Transverse colon (tissue), 4 donors: ENCODE measurements around the gene TMEM11. TPM values are rescaled to one million over a fixed set of nuclear protein-coding genes. Genes with fewer than 3 reads are reported as not detected.

ENCODE experiments used
- DNase-seq: peaks from one replicate; pipeline ENCODE4 v3.0.0-alpha.2; 2019
- H3K27ac ChIP-seq, 4 donors: fragments of 200-600 bp; sonication (generic); 2 replicates each; pipeline ENCODE4 v1.5.1; 2016 to 2018; ENCODE audit warnings: inconsistent platforms in 4 of 4
- H3K27me3 ChIP-seq: fragments of 200-600 bp; sonication (generic); 2 replicates; pipeline ENCODE4 v1.5.1; 2017; ENCODE audit warnings: inconsistent platforms
- H3K36me3 ChIP-seq, 4 donors: fragments of 200-600 bp; sonication (generic); 2 replicates each; pipeline ENCODE4 v1.5.1; 2017 to 2019; ENCODE audit warnings: inconsistent platforms in 4 of 4
- H3K4me1 ChIP-seq, 4 donors: fragments of 200-600 bp; sonication (generic); 2 replicates each; pipeline ENCODE4 v1.5.1; 2017 to 2020; ENCODE audit warnings: inconsistent platforms in 4 of 4
- H3K4me3 ChIP-seq, 4 donors: fragments of 200-600 bp; sonication (generic); 1 replicate in 1 of 4; 2 replicates in 3 of 4; pipeline versions ENCODE4 v1.5.1 to v1.6.1; 2017 to 2019; ENCODE audit warnings: inconsistent platforms in 4 of 4
- H3K9me3 ChIP-seq, 2 donors: fragments of 200-600 bp; sonication (generic); 2 replicates each; pipeline ENCODE4 v1.5.1; 2017 to 2019; ENCODE audit warnings: inconsistent platforms in 2 of 2
- CTCF ChIP-seq, 5 experiments: fragments of 200-600 bp in 3 of 5; fragments of 450-650 bp in 2 of 5; sonication (generic) in 3 of 5; IDR thresholded peaks; 1 replicate in 2 of 5; 2 replicates in 3 of 5; pipeline ENCODE4 v1.5.1; 2016 to 2017; ENCODE audit warnings: antibody characterized with exemption in 5 of 5, inconsistent platforms in 3 of 5, mild to moderate bottlenecking in 2 of 5, moderate library complexity in 1 of 5
- EP300 ChIP-seq: sonication (generic); formaldehyde crosslinking; IDR thresholded peaks from one replicate; pipeline ENCODE4 v1.6.1; 2017; ENCODE audit warnings: antibody characterized with exemption, low read depth
- POLR2A ChIP-seq: fragments of 450-650 bp; IDR thresholded peaks from one replicate; pipeline ENCODE4 v1.6.1; 2016; ENCODE audit warnings: antibody characterized with exemption, mild to moderate bottlenecking, moderate library complexity
- POLR2AphosphoS5 ChIP-seq, 3 donors: sonication (generic); formaldehyde crosslinking; IDR thresholded peaks; one replicate each; pipeline ENCODE4 v1.6.1; 2016; ENCODE audit warnings: antibody characterized with exemption in 3 of 3
- WGBS, 2 donors: methylation state at CpG; one replicate each; pipeline ENCODE4 v1.1.5; 2018; ENCODE audit warnings: low coverage in 1 of 2; 5-methylcytosine and 5-hydroxymethylcytosine counted together
- in situ Hi-C, 4 donors: fragments of 200-750 bp; cut with MboI; loops; one replicate each; pipeline versions ENCODE4 v1.15.0 to v1.15.1; 2017; ENCODE audit warnings: low sequenced_read_pairs in 3 of 4, low pct_ligation_motif_present in 1 of 4, low pct_unique_long_range_greater_than_20kb in 1 of 4
- intact Hi-C: fragments of 100-400 bp; cut with DNase I; formaldehyde crosslinking; loops from one replicate; pipeline ENCODE4 v1.15.1; 2023; ENCODE audit warnings: low total_unique reads
- total RNA-seq, 4 donors: library from RNA; depleted of rRNA; stranded (reverse); fragments of >200 nt; gene quantifications; one replicate each; pipeline ENCODE4 v1.1.0, GENCODE V29; 2016

Gene TMEM11
- total RNA-seq, 4 donors from 2014 or later = 15.1 to 35.0 (median 24.5) TPM

- H3K9me3 ChIP-seq = no peaks in the 10 kb centered on the region
- 85% methylated on average over 24 of the region's 25 CpGs; no CpG with 5 or more reads in 1 of the 2 donors for WGBS, 2 donors
Observed at GRCh38 chr17:21240369-21241055, 26.6 kb upstream of the TMEM11 start.

GRCh38 chr17:21239680-21240368 is 25.9 kb upstream of the TMEM11 start:
- H3K4me3 ChIP-seq = no peak overlapping the region
- no peak for DNase-seq
- H3K4me1 ChIP-seq = no peaks in the 10 kb centered on the region
- TF ChIP-seq CTCF (IDR thresholded peaks at IDR 0.05) = peak; percentile 25 to 45 (median 43)
- no peak for TF ChIP-seq POLR2AphosphoS5 (IDR thresholded peaks at IDR 0.05)
- 79% methylated on average over 12 of the region's 12 CpGs; no CpG with 5 or more reads in 1 of the 2 donors for WGBS, 2 donors
- H3K9me3 ChIP-seq = no peaks in the 10 kb centered on the region
- in situ Hi-C loops (no loop called here), intact Hi-C loops (no loop called here)
- no peaks in the 10 kb centered on the region for H3K27me3 ChIP-seq
- H3K27ac ChIP-seq = no peak overlapping the region
- H3K36me3 ChIP-seq = no peaks in the 10 kb centered on the region

More at GRCh38 chr17:21240369-21241055, 26.6 kb upstream of the TMEM11 start:
- TF ChIP-seq EP300 (no peak), POLR2A (no peak), POLR2AphosphoS5 (IDR thresholded peaks at IDR 0.05) (no peak), CTCF (IDR thresholded peaks at IDR 0.05) (no peak)
- intact Hi-C loops (no loop called here), in situ Hi-C loops (no loop called here)
- no peak for DNase-seq
- Histone ChIP-seq H3K4me3 (no peak overlapping the region), H3K27ac (no peak overlapping the region), H3K36me3 (no peaks in the 10 kb centered on the region), H3K4me1 (no peaks in the 10 kb centered on the region), H3K27me3 (no peaks in the 10 kb centered on the region)

GRCh38 chr17:21235921-21236320 is 22.0 kb upstream of the TMEM11 start:
- WGBS, 2 donors = 71 to 75% methylated on average over 1 of the region's 1 CpG
- in situ Hi-C loops = no loop called here
- H3K4me1 ChIP-seq = no peaks in the 10 kb centered on the region
- TF ChIP-seq EP300 = no peak
- TF ChIP-seq POLR2AphosphoS5 (IDR thresholded peaks at IDR 0.05) = no peak
- TF ChIP-seq CTCF (IDR thresholded peaks at IDR 0.05) = no peak
- H3K36me3 ChIP-seq = no peaks in the 10 kb centered on the region
- H3K9me3 ChIP-seq = no peaks in the 10 kb centered on the region
- DNase-seq = no peak
- intact Hi-C loops = no loop called here
- H3K27ac ChIP-seq = no peak overlapping the region
- H3K4me3 ChIP-seq = no peak overlapping the region
- no peaks in the 10 kb centered on the region for H3K27me3 ChIP-seq

GRCh38 chr17:21233581-21234347 is 19.8 kb upstream of the TMEM11 start:
- Histone ChIP-seq H3K4me1 (no peaks in the 10 kb centered on the region), H3K4me3 (no peak overlapping the region), H3K36me3 (no peaks in the 10 kb centered on the region), H3K27ac (no peak overlapping the region), H3K9me3 (no peaks in the 10 kb centered on the region), H3K27me3 (no peaks in the 10 kb centered on the region)
- intact Hi-C loops (no loop called here), in situ Hi-C loops (no loop called here)
- no peak for TF ChIP-seq POLR2AphosphoS5 (IDR thresholded peaks at IDR 0.05)
- no peak for TF ChIP-seq CTCF (IDR thresholded peaks at IDR 0.05)
- TF ChIP-seq EP300 = no peak
- no peak for TF ChIP-seq POLR2A
- DNase-seq = no peak
- 66 to 93% methylated on average over 3 to 7 of the region's 7 CpGs for WGBS, 2 donors
